GM12878 (cell line): Measurements from ENCODE around the gene RECQL5. TPM values are rescaled to one million over a fixed set of nuclear protein-coding genes. Genes with fewer than 3 reads are reported as not detected.

Source experiments
- ATAC-seq: fragments of 200-7000 bp; cut with Tn5 transposase; 3 replicates; pipeline ENCODE4 v1.9.1; 2020; ENCODE audit warnings: mild to moderate bottlenecking, moderate library complexity
- BruUV-seq: library from RNA; stranded (reverse); fragments of 400-500 nt; replicated peaks from 2 replicates; lab custom pipeline; 2021; lab: Mats Ljungman, UMichigan
- CTCF ChIA-PET: fragments of 300-600 bp; sonication (Branson Sonifier 250); formaldehyde crosslinking; extraction: SDS; loops from one replicate; lab custom pipeline; 2021; ENCODE audit warnings: inconsistent platforms; lab: Yijun Ruan, JAX
- POLR2A ChIA-PET: fragments of 350-600 bp; formaldehyde crosslinking; extraction: SDS; loops from one replicate; lab custom pipeline; 2021; ENCODE audit warnings: inconsistent platforms; lab: Charles Lee
- RAD21 ChIA-PET: fragments of 300-600 bp; sonication (Branson Sonifier 250); formaldehyde crosslinking; loops from one replicate; lab custom pipeline; 2023; ENCODE audit warnings: antibody characterized with exemption; ENCODE audit not compliant: unreplicated experiment; lab: Charles Lee
- SMC1A ChIA-PET: fragments of 300-600 bp; sonication (Branson Sonifier 250); formaldehyde crosslinking; loops from one replicate; lab custom pipeline; 2023; ENCODE audit not compliant: unreplicated experiment, uncharacterized antibody; lab: Charles Lee
- DNase-seq: peaks from one replicate; pipeline ENCODE4 v3.0.0-alpha.2; 2011; ENCODE audit warnings: low read depth, low spot score
- FAIRE-seq: peaks from 3 replicates; lab custom pipeline; 2011; peaks lifted over from hg19 to GRCh38; lab: Jason Lieb, UNC
- H2AFZ ChIP-seq: 2 replicates; pipeline ENCODE4 v1.6.0; 2011; ENCODE audit warnings: low read depth, low read length, control low read depth; ENCODE audit not compliant: control insufficient read depth
- H3K27ac ChIP-seq: 2 replicates; pipeline ENCODE4 v1.5.1; 2011; ENCODE audit warnings: control low read depth; ENCODE audit not compliant: control insufficient read depth, insufficient read depth
- H3K27me3 ChIP-seq, 2 experiments: replicated peaks in 1 of 2; 2 replicates each; pipeline versions ENCODE4 v1.6.0 to v1.6.1; 2011; ENCODE audit warnings: low read length in 1 of 2; ENCODE audit not compliant: control insufficient read depth in 2 of 2, insufficient read depth in 2 of 2
- H3K36me3 ChIP-seq, 2 experiments: 2 replicates each; pipeline ENCODE4 v1.5.1; 2011; ENCODE audit warnings: low read length in 1 of 2; ENCODE audit not compliant: control insufficient read depth in 2 of 2, insufficient read depth in 2 of 2
- H3K4me1 ChIP-seq: 2 replicates; pipeline ENCODE4 v1.6.1; 2011; ENCODE audit warnings: mild to moderate bottlenecking, low read length, moderate library complexity, mixed read lengths; ENCODE audit not compliant: control insufficient read depth, insufficient read depth
- H3K4me2 ChIP-seq: 2 replicates; pipeline ENCODE4 v1.6.0; 2011; ENCODE audit warnings: control low read depth; ENCODE audit not compliant: control insufficient read depth, insufficient read depth
- H3K4me3 ChIP-seq: fragments of 200-600 bp; sonication (generic); 2 replicates; pipeline ENCODE4 v1.5.1; 2016
- H3K79me2 ChIP-seq: 2 replicates; pipeline ENCODE4 v1.6.0; 2011; ENCODE audit warnings: low read length; ENCODE audit not compliant: control insufficient read depth, insufficient read depth
- H3K9ac ChIP-seq: 2 replicates; pipeline ENCODE4 v1.8.0; 2011; ENCODE audit warnings: low read length, control low read depth, mixed read lengths; ENCODE audit not compliant: control insufficient read depth, insufficient read depth
- H3K9me3 ChIP-seq: replicated peaks from 3 replicates; pipeline ENCODE4 v1.5.1; 2011; ENCODE audit warnings: mild to moderate bottlenecking, low read length; ENCODE audit not compliant: control insufficient read depth, insufficient read depth
- H4K20me1 ChIP-seq: 2 replicates; pipeline ENCODE4 v1.6.0; 2011; ENCODE audit not compliant: control insufficient read depth, insufficient read depth
- CREB1 ChIP-seq: IDR thresholded peaks from 2 replicates; pipeline ENCODE4 v1.6.1; 2012; ENCODE audit warnings: low read depth, mild to moderate bottlenecking, inconsistent platforms
- EED ChIP-seq: sonication (generic); IDR thresholded peaks from 2 replicates; pipeline ENCODE4 v1.6.1; 2016; ENCODE audit warnings: antibody characterized with exemption, low read depth
- GATAD2B ChIP-seq: fragments of 450-650 bp; conservative IDR thresholded peaks from 2 replicates; pipeline ENCODE4 v1.6.1; 2017; ENCODE audit warnings: low read depth, mild to moderate bottlenecking, moderate library complexity
- HDAC6 ChIP-seq: fragments of 200-600 bp; sonication (generic); IDR thresholded peaks from one replicate; pipeline ENCODE4 v1.8.0; 2017; ENCODE audit warnings: antibody characterized with exemption; ENCODE audit not compliant: unreplicated experiment
- NFYB ChIP-seq: IDR thresholded peaks from 2 replicates; pipeline ENCODE4 v1.6.1; 2011; ENCODE audit warnings: low read depth, mild to moderate bottlenecking, low read length, improper control_type of control experiment, moderate library complexity; ENCODE audit not compliant: insufficient read depth
- POU2F2 ChIP-seq: IDR thresholded peaks from 3 replicates; pipeline ENCODE4 v1.6.1; 2011; ENCODE audit warnings: low read depth, mild to moderate bottlenecking, low read length, borderline replicate concordance
- SMC3 ChIP-seq: IDR thresholded peaks from 2 replicates; pipeline ENCODE4 v1.6.1; 2011; ENCODE audit warnings: low read length, improper control_type of control experiment, borderline replicate concordance
- SP1 ChIP-seq: IDR thresholded peaks from one replicate; pipeline ENCODE4 v1.6.1; 2011; ENCODE audit warnings: low read depth, low read length
- STAT1 ChIP-seq: fragments of 450-650 bp; conservative IDR thresholded peaks from 2 replicates; pipeline ENCODE4 v1.6.1; 2014; ENCODE audit warnings: antibody characterized with exemption, mild to moderate bottlenecking
- TCF12 ChIP-seq: IDR thresholded peaks from 2 replicates; pipeline ENCODE4 v1.6.1; 2011; ENCODE audit warnings: low read depth, mild to moderate bottlenecking, low read length
- WGBS: methylation state at CpG from one replicate; pipeline ENCODE4 v1.1.6; 2016; ENCODE audit warnings: low lambda C conversion rate; ENCODE audit not compliant: insufficient replicate concordance, insufficient coverage; ENCODE audit errors: missing lambda C conversion rate; 5-methylcytosine and 5-hydroxymethylcytosine counted together
- in situ Hi-C: fragments of 300-500 bp; cut with MboI; formaldehyde crosslinking; loops from 9 replicates; pipeline ENCODE4 v1.14.3; 2018; ENCODE audit warnings: mixed read lengths
- intact Hi-C: fragments of 100-400 bp; cut with micrococcal nuclease; formaldehyde crosslinking; loops from one replicate; pipeline ENCODE4 v1.14.2; 2022; ENCODE audit not compliant: unreplicated experiment
- polyA plus RNA-seq, 11 experiments: library from polyadenylated mRNA; depleted of rRNA in 4 of 11; unstranded in 6 of 11; stranded (reverse) in 5 of 11; fragments of >200 nt; fragmentation: Nextera tagmentation in 4 of 11; fragmentation: Illumina TruSeq in 1 of 11; extraction: Ambion mirVana in 4 of 11; extraction: Trizol in 1 of 11; gene quantifications; 1 replicate in 1 of 11; 2 replicates in 10 of 11; pipeline versions ENCODE4 v1.2.1 to v1.2.3, GENCODE V29; 2011 to 2016; ENCODE audit warnings: inconsistent platforms in 2 of 11, missing spikeins in 2 of 11, low read depth in 1 of 11
- total RNA-seq, 4 experiments: library from RNA; depleted of rRNA in 3 of 4; stranded (reverse); fragments of >200 nt in 3 of 4; fragmentation: Illumina TruSeq in 1 of 4; extraction: Trizol in 1 of 4; gene quantifications; 2 replicates each; pipeline versions ENCODE4 v1.2.1 to v1.2.3, GENCODE V29; 2013 to 2021
- TF ChIP-seq, protein P1 (sequence below): fragments of 150-350 bp; IDR thresholded peaks from 2 replicates; pipeline ENCODE4 v1.6.1; 2014; ENCODE audit warnings: mild to moderate bottlenecking, low read depth, low read length
- TF ChIP-seq, protein P2 (sequence below): fragments of 450-650 bp; IDR thresholded peaks from 2 replicates; pipeline ENCODE4 v1.6.1; 2018; ENCODE audit warnings: mild to moderate bottlenecking, low read depth, moderate library complexity; ENCODE audit not compliant: partially characterized antibody
- TF ChIP-seq, protein P3 (sequence below): fragments of 450-650 bp; formaldehyde crosslinking; IDR thresholded peaks from 2 replicates; pipeline ENCODE4 v1.4.0; 2022; ENCODE audit warnings: mild to moderate bottlenecking, moderate library complexity

The RECQL5 gene
- total and polyA plus RNA-seq, 10 of the 15 experiments (the other 5 are each of a cell fraction or from before 2014, with no cell fraction given) = 3.6 to 30.6 (median 20.1) TPM

DNA sequence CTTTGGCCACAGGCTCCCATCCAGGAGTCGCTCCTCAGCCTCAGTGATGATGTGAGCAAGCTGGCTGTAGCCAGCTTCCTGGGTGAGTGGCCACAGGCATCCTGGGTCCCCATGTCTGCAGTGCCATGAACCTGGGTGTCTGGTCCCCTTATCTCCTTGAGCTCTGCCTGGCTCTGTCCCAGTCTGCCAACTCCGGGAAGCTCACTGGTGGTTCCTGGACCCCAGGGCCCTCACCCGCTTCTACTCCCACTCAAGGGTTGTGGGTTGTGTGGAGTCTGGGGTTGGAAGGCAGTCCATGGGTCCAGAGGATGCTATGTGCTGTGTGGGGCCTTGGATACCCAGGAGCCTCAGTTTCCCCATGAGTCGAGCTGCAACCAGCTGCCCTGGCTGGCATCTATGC lies 45.5 kb downstream of the RECQL5 start:
- WGBS = 45% methylated on average over 4 of the region's 4 CpGs
- H3K4me2 ChIP-seq = no peak overlapping the region

More for the DNA sequence above, 45.5 kb downstream of the RECQL5 start:
- H3K9ac ChIP-seq = no peak overlapping the region
- no peak overlapping the region for H3K4me3 ChIP-seq
- no peaks in the 10 kb centered on the region for H4K20me1 ChIP-seq
- RAD21 ChIA-PET = interaction anchor here (1.2 kb wide), 1 partner anchor 126 kb away, joined by 3 read pairs; no protein-coding TSS in a partner anchor
- no peaks in the 10 kb centered on the region for H3K27me3 ChIP-seq
- TF ChIP-seq SMC3 (no peak), SP1 (no peak), EED (no peak), CREB1 (no peak), STAT1 (no peak), GATAD2B (no peak), HDAC6 (no peak), TCF12 (no peak), POU2F2 (no peak), NFYB (no peak)
- TF ChIP-seq, protein P1, sequence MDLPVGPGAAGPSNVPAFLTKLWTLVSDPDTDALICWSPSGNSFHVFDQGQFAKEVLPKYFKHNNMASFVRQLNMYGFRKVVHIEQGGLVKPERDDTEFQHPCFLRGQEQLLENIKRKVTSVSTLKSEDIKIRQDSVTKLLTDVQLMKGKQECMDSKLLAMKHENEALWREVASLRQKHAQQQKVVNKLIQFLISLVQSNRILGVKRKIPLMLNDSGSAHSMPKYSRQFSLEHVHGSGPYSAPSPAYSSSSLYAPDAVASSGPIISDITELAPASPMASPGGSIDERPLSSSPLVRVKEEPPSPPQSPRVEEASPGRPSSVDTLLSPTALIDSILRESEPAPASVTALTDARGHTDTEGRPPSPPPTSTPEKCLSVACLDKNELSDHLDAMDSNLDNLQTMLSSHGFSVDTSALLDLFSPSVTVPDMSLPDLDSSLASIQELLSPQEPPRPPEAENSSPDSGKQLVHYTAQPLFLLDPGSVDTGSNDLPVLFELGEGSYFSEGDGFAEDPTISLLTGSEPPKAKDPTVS = no peak
- TF ChIP-seq, protein P2, sequence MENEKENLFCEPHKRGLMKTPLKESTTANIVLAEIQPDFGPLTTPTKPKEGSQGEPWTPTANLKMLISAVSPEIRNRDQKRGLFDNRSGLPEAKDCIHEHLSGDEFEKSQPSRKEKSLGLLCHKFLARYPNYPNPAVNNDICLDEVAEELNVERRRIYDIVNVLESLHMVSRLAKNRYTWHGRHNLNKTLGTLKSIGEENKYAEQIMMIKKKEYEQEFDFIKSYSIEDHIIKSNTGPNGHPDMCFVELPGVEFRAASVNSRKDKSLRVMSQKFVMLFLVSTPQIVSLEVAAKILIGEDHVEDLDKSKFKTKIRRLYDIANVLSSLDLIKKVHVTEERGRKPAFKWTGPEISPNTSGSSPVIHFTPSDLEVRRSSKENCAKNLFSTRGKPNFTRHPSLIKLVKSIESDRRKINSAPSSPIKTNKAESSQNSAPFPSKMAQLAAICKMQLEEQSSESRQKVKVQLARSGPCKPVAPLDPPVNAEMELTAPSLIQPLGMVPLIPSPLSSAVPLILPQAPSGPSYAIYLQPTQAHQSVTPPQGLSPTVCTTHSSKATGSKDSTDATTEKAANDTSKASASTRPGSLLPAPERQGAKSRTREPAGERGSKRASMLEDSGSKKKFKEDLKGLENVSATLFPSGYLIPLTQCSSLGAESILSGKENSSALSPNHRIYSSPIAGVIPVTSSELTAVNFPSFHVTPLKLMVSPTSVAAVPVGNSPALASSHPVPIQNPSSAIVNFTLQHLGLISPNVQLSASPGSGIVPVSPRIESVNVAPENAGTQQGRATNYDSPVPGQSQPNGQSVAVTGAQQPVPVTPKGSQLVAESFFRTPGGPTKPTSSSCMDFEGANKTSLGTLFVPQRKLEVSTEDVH = no peak
- TF ChIP-seq, protein P3, sequence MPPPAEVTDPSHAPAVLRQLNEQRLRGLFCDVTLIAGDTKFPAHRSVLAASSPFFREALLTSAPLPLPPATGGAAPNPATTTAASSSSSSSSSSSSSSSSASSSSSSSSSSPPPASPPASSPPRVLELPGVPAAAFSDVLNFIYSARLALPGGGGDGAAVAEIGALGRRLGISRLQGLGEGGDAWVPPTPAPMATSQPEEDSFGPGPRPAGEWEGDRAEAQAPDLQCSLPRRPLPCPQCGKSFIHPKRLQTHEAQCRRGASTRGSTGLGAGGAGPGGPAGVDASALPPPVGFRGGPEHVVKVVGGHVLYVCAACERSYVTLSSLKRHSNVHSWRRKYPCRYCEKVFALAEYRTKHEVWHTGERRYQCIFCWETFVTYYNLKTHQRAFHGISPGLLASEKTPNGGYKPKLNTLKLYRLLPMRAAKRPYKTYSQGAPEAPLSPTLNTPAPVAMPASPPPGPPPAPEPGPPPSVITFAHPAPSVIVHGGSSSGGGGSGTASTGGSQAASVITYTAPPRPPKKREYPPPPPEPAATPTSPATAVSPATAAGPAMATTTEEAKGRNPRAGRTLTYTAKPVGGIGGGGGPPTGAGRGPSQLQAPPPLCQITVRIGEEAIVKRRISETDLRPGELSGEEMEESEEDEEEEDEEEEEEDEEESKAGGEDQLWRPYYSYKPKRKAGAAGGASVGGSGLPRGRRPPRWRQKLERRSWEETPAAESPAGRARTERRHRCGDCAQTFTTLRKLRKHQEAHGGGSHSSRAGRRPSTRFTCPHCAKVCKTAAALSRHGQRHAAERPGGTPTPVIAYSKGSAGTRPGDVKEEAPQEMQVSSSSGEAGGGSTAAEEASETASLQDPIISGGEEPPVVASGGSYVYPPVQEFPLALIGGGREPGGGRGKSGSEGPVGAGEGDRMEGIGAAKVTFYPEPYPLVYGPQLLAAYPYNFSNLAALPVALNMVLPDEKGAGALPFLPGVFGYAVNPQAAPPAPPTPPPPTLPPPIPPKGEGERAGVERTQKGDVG (CRISPR knock-in tag) = no peak
- CTCF ChIA-PET = interaction anchor here (1.0 to 3.5 kb wide), 4 partner anchors 12 to 127 kb away, joined by 4 to 43 read pairs (median 15); partner anchors contain the start of gene SMIM5
- H3K79me2 ChIP-seq = no peaks in the 10 kb centered on the region
- POLR2A ChIA-PET = interaction anchor here (0.5 kb wide), 2 partner anchors 36 to 694 kb away, joined by 4 to 6 read pairs; no protein-coding TSS in a partner anchor
- no peak overlapping the region for H3K27ac ChIP-seq
- DNase-seq (no peak), ATAC-seq (no peak), FAIRE-seq (no peak)
- no peaks in the 10 kb centered on the region for H3K4me1 ChIP-seq
- no peaks in the 10 kb centered on the region for H3K9me3 ChIP-seq
- H2AFZ ChIP-seq = no peak overlapping the region
- SMC1A ChIA-PET = interaction anchor here (1.4 kb wide), 1 partner anchor 11 kb away, joined by 3 read pairs; the partner anchor contains the start of gene SMIM5
- intact Hi-C loops (no loop called here), in situ Hi-C loops (no loop called here)
- H3K36me3 ChIP-seq = no peaks in the 10 kb centered on the region
- no TSS peak for BruUV-seq
